HG03565 (cell line): Measurements from ENCODE around the gene FTO.
A peak's percentile ranks its signal among the peaks of the same experiment; 100 is the strongest.

Experiments used
- ATAC-seq: cut with Tn5 transposase; IDR thresholded peaks from one replicate; pipeline ENCODE4 v1.9.1; 2021; ENCODE audit warnings: mild to moderate bottlenecking, moderate library complexity; ENCODE audit not compliant: unreplicated experiment

The FTO gene

DNA sequence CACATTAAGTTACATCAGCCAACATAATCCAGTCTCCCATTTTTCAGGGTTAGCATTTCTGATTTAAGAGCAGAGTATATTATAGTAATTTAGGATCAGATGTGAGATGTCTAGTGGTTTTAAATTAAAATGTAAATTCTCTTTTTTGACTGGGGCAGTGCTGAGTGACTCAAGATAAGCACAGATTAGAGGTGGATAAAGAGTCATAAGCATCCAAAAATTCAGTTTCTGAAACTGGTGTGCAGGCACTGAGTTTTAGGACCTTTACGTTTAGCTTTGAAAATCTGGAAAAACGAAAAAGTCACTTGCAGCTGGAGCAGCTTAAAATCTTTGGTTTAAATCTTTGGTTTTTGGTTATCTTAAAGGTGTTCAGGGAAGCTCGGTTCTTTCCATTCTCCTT lies 190.7 kb downstream of the FTO start:
- no peak for ATAC-seq

- no peak for ATAC-seq
Observed at GRCh38 chr16:53895433-53895832, 191.5 kb downstream of the FTO start.

DNA sequence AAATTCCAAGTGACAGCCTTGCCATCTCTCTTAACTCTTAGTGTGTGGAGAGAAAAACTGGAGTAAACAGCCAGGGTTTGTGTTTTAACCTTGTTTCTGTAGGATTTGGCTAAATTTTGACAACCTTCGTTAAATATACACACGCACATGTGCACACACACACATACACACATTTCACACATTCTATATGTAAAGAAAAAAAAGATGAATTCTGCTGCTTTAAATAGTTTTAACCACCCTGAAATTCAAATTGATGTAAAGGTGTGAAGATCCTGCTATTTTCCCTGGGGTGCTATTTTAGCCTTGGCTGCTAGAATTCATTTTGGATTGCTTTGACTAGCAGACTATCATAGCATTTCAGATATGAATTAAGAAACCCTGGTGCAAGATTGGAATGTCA lies 191.9 kb downstream of the FTO start:
- no peak for ATAC-seq

- no peak for ATAC-seq
Observed at GRCh38 chr16:53896722-53897121, 192.8 kb downstream of the FTO start.

- ATAC-seq: no peak
Observed at GRCh38 chr16:53898993-53899392, 195.0 kb downstream of the FTO start.

DNA sequence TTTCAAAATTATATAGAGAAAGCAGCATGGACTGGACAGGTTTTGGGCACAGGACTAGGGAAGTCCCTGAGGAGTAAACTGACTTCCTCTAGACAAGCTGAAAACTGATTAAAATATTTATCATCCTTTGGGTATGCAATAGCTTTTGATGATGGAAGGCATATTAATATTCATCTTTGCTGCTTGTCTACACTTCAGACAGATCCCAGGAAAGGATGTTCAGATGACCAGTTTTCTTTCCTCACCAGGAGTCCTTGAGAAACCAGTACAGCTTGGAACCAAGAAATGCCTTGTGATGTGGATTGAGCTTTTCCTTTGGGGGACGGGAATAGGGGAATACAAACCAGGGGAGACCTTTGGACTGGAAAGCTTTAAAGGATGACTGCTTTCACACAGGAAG lies 195.5 kb downstream of the FTO start:
- ATAC-seq: no peak

DNA sequence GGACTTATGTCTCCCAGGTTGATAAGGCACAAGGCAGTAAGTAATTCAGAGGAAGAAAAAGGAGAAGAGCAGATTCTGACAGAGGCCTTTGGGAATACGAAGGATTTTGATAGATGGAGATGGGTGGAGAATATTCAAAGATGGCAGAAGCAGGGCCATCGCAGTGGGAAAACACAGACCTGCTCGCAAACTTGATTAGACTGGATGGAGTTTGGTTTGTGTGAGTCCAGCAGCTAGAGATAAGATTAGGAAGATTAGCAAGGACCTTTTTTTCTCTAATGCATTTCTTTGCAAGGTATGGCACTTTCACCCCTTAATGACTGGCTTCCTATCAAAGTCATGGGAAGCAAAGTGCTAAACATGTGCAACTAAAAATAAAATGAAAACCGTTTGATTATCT lies 196.7 kb downstream of the FTO start:
- no peak for ATAC-seq

DNA sequence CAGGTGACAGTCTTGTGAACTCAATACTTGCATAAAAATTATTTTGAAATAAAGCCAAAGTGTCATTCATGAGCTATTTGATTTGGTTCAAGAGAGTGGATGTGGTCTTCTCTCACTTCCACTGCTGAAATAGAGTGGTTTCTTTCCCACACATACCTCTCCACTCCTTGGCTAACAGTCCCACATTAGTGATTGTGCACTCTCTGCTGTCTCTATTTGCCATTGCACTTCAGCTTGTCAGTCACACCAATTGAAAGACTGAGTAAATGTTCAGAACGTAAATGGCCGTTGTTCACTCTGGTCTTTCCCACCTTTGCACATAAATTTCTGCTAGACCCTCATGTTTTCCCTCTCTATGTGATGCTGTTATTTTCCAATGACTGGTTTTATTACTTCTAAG lies 197.5 kb downstream of the FTO start:
- ATAC-seq: no peak

DNA sequence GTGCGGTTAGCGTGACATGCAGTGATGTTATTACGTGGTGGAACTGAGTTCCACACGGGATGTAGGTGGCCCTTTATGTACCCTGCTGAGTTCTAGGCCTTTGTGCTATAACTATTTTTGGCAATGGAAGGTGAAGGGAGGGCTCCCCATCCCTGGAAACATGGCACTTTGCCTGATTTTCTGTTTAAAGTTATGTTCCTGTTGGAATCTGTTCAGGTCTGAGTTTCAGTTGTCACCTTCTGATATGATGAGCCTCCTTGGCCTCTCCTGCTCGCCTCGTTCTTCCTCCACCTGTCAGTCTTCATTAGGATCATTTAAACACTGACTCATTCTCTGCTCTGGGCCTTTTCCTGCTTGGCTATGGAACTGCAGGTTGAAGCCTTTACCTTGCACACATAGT lies 200.6 kb downstream of the FTO start:
- ATAC-seq: no peak

GRCh38 chr16:53905028-53905427 lies 201.1 kb downstream of the FTO start:
- no peak for ATAC-seq

GRCh38 chr16:53908731-53909130 lies 204.8 kb downstream of the FTO start:
- ATAC-seq: no peak

DNA sequence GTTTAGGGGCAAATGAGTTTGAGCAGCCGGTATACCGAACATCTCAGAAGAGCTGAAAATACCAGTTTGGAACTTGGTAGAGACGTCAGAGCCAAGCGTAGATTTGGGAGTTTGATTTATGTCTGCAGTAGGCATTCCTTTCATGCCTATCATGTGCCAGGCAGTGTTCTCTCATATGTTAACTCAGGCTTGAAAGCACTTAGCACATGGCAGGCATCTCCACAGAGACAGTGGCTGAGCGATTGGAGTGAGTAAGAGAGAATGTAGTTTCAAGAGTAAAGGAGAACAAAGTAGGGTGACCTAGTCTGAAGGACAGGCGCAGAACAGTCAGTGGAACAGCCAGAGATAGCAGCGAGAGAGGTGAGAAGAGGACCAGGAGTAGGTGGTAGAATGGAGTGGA lies 207.0 kb downstream of the FTO start:
- ATAC-seq: no peak

GRCh38 chr16:53911513-53911912 lies 207.6 kb downstream of the FTO start:
- no peak for ATAC-seq

- ATAC-seq: peak; percentile 46
Observed at GRCh38 chr16:53912155-53912554, 208.2 kb downstream of the FTO start.

- ATAC-seq: no peak
Observed at GRCh38 chr16:53913099-53913870, 209.3 kb downstream of the FTO start.

DNA sequence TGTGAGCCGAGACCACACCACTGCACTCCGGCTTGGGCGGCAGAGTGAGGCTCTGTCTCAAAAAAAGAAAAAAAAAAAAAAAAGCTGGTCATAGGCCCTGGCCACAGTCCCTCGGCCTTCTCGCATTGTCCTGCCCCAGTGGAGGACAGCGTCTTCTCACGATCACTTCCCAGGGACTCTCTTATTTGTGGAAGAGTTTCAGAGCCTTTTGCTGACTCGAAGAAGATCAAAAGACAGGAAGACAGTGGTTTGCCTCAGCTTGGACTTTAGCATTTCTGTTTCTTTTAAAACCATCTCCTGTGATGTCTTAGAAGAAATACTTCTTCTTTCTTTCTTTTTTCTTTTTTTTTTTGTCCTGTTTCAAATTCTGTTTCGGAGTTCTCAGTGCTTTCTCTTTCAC lies 210.0 kb downstream of the FTO start:
- no peak for ATAC-seq

GRCh38 chr16:53914736-53915135 lies 210.8 kb downstream of the FTO start:
- ATAC-seq: no peak

DNA sequence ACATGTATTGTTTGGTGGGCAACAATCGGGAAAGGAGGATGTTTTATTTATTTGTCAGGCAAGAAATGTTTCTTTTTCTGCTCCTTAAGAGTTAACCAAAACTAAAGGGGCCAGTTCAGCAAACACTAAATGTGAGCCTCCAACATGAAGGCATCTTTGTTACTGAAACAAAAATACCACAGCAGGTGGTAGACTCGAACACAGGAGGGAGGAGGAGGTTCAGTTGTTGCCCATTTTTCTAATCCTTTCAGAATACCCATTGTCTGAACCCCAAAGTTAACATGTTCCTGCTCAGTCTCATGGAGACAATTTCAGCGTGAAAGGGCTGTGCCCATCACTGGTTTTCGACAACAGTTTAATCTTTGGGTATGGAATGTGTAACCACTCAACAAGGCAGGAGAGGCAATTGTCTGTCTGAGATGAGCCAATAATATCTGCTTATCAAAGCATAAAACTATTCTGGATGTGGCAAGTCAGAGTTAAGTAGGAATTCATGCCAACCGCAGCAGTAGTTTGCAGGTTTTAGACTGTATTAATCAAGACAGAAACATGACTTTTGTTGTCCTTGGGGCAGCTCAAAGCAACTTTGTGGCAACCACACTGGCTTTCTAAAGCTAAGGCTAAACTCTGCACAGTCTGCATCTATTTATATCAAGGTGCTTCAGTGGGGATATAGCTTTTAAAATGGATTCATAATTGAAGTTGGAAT lies 211.7 kb downstream of the FTO start:
- no peak for ATAC-seq

- ATAC-seq: no peak
Observed at GRCh38 chr16:53920988-53921387, 217.0 kb downstream of the FTO start.

GRCh38 chr16:53922067-53922806 lies 218.3 kb downstream of the FTO start:
- no peak for ATAC-seq

DNA sequence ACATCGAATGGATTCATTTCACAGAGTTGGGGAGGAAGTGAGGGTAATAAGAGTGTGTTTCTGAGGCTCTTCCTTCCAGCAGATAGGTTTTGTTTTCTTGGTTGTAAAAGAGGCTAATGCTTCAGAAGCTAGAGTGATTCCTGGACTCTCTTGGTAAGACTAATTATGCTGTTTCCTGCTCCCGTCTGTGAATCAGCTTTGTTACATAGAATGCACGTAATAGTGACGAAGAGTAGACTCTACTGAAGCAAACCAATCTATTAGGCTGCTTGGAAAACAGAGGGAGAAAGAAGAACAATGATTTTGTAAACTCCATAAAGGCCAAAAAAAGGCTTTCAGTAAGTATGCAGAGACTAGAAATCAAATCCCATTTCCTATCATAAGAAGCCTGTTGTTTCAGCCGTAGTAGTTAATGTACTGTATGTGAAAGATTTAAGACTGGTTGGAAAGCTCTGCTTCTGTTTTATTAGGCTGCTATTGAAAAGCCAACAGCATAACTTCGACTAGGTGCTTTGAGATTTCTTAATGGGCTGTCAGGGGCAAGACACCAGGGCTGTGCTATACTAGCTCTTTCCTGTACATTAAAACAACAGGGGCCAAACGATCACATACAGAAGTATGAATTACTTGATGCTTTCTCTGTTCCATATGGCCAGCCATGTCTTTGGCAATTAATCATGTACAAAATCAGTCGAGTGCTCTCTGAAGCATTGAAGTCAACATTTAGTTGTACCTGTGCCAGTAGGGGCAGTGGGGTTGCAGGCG lies 219.0 kb downstream of the FTO start:
- no peak for ATAC-seq
